CD4-positive, alpha-beta memory T cell (primary cell): ENCODE measurements around the gene TET3. TPM values are rescaled to one million over a fixed set of nuclear protein-coding genes. Genes with fewer than 3 reads are reported as not detected.
A peak's percentile ranks its signal among the peaks of the same experiment; 100 is the strongest.

Experiments
- CTCF ChIA-PET: fragments of 350-600 bp; sonication (Branson Sonifier 250); formaldehyde crosslinking; loops from one replicate; lab custom pipeline; 2021; ENCODE audit warnings: inconsistent platforms; ENCODE audit not compliant: partially characterized antibody; lab: Charles Lee
- POLR2A ChIA-PET: fragments of 350-600 bp; sonication (Branson Sonifier 250); formaldehyde crosslinking; loops from one replicate; lab custom pipeline; 2021; ENCODE audit not compliant: partially characterized antibody; lab: Charles Lee
- DNase-seq, 5 donors: peaks; one replicate each; pipeline versions ENCODE4 v3.0.0 to v3.0.0-alpha.2; 2020 to 2022; ENCODE audit warnings: mixed read lengths in 1 of 5
- H3K27ac ChIP-seq: one replicate; pipeline ENCODE4 v1.7.0; 2013; ENCODE audit warnings: low read depth, low read length
- H3K27me3 ChIP-seq: 2 replicates; pipeline ENCODE4 v1.7.0; 2013; ENCODE audit warnings: mild to moderate bottlenecking, low read length, moderate library complexity; ENCODE audit not compliant: insufficient read depth
- H3K36me3 ChIP-seq: 2 replicates; pipeline ENCODE4 v1.7.0; 2013; ENCODE audit warnings: mild to moderate bottlenecking, low read length, moderate library complexity; ENCODE audit not compliant: insufficient read depth
- H3K4me1 ChIP-seq: 2 replicates; pipeline ENCODE4 v1.7.0; 2013; ENCODE audit warnings: mild to moderate bottlenecking, low read length, moderate library complexity; ENCODE audit not compliant: insufficient read depth
- H3K4me3 ChIP-seq, 2 donors: one replicate each; pipeline ENCODE4 v1.7.0; 2013; ENCODE audit warnings: low read length in 2 of 2, mild to moderate bottlenecking in 1 of 2
- H3K9me3 ChIP-seq, 2 donors: one replicate each; pipeline ENCODE4 v1.7.0; 2013; ENCODE audit warnings: low read length in 2 of 2, control low read depth in 1 of 2; ENCODE audit not compliant: control insufficient read depth in 1 of 2
- H3K27ac Mint-ChIP-seq, 7 donors: one replicate each; pipeline ENCODE4 v1.8.0; 2020 to 2021; ENCODE audit warnings: mixed read lengths in 7 of 7, mild to moderate bottlenecking in 6 of 7, inconsistent platforms in 3 of 7, moderate library complexity in 3 of 7
- H3K27me3 Mint-ChIP-seq, 2 donors: one replicate each; pipeline ENCODE4 v1.8.0; 2020 to 2021; ENCODE audit warnings: mixed read lengths in 2 of 2
- H3K36me3 Mint-ChIP-seq, 2 donors: one replicate each; pipeline ENCODE4 v1.8.0; 2020 to 2021; ENCODE audit warnings: mixed read lengths in 2 of 2, inconsistent platforms in 1 of 2, mild to moderate bottlenecking in 1 of 2
- H3K4me1 Mint-ChIP-seq, 4 donors: one replicate each; pipeline ENCODE4 v1.8.0; 2020 to 2021; ENCODE audit warnings: mixed read lengths in 4 of 4, mild to moderate bottlenecking in 1 of 4
- H3K4me3 Mint-ChIP-seq, 8 donors: one replicate each; pipeline ENCODE4 v1.8.0; 2020 to 2021; ENCODE audit warnings: mixed read lengths in 8 of 8, mild to moderate bottlenecking in 7 of 8, moderate library complexity in 6 of 8, inconsistent platforms in 3 of 8
- H3K9me3 Mint-ChIP-seq, 8 donors: one replicate each; pipeline ENCODE4 v1.8.0; 2020 to 2021; ENCODE audit warnings: mixed read lengths in 8 of 8, mild to moderate bottlenecking in 5 of 8, inconsistent platforms in 3 of 8, moderate library complexity in 1 of 8
- intact Hi-C: fragments of 100-400 bp; cut with micrococcal nuclease; formaldehyde crosslinking; loops from one replicate; pipeline ENCODE4 v1.15.1; 2023
- polyA plus RNA-seq, 2 donors: library from polyadenylated mRNA; unstranded; fragments of 300-500 nt; fragmentation: Illumina TruSeq; gene quantifications; one replicate each; pipeline ENCODE4 v1.2.3, GENCODE V29; 2021
- total RNA-seq, 2 experiments: library from RNA; stranded (reverse); gene quantifications; one replicate each; pipeline ENCODE4 v1.2.3, GENCODE V29; 2021

The TET3 gene
- total and polyA plus RNA-seq, 4 experiments from 2014 or later, result 0.03 to 19.4 (median 9.4) TPM

GRCh38 chr2:74002505-74003421 is 18.1 kb downstream of the TET3 start:
- peaks cover 32 to 77% (median 47%) of the 10 kb centered on the region in 4 donors for H3K4me1 Mint-ChIP-seq
- H3K4me1 ChIP-seq, result peaks cover 44% of the 10 kb centered on the region
- POLR2A ChIA-PET, result interaction anchor here (0.7 to 5.0 kb wide), 8 partner anchors 16 to 265 kb away, joined by 3 to 34 read pairs (median 4); partner anchors contain the start of genes DGUOK, TET3 and TPRKB

GRCh38 chr2:74003494-74004211 is 18.9 kb downstream of the TET3 start:
- Histone ChIP-seq H3K27me3 (no peaks in the 10 kb centered on the region), H3K4me1 (peaks cover 35% of the 10 kb centered on the region), H3K9me3 (no peaks in the 10 kb centered on the region), H3K4me3 (no peak overlapping the region), H3K36me3 (peaks cover 6% of the 10 kb centered on the region), H3K27ac (no peak overlapping the region)
- Mint-ChIP-seq H3K4me1 (peaks cover 27 to 68% (median 38%) of the 10 kb centered on the region in 4 donors), H3K36me3 (peaks cover 9% of the 10 kb centered on the region in 2 donors), H3K9me3 (no peaks in the 10 kb centered on the region), H3K27me3 (no peaks in the 10 kb centered on the region), H3K27ac (peak overlapping the region in 2 of 7 donors; percentile 41 to 52), H3K4me3 (peak overlapping the region in 7 of 8 donors; percentile 8 to 86 (median 51))
- CTCF ChIA-PET, result interaction anchor here (0.5 to 1.1 kb wide), 2 partner anchors 96 to 147 kb away, joined by 3 read pairs; no protein-coding TSS in a partner anchor
- POLR2A ChIA-PET, result interaction anchor here (2.5 to 5.0 kb wide), 2 partner anchors 17 to 77 kb away, joined by 9 to 34 read pairs; partner anchors contain the start of genes DGUOK and TET3
- intact Hi-C loops, result no loop called here
- DNase-seq, result no peak

More at GRCh38 chr2:74002505-74003421, 18.1 kb downstream of the TET3 start:
- Mint-ChIP-seq H3K36me3 (peaks cover 4 to 6% of the 10 kb centered on the region in 2 donors), H3K4me3 (peak overlapping the region; percentile 77 to 86 (median 83)), H3K27ac (peak overlapping the region; percentile 2 to 89 (median 85)), H3K27me3 (no peaks in the 10 kb centered on the region), H3K9me3 (no peaks in the 10 kb centered on the region)
- peak overlapping the region; percentile 9 to 49 for H3K4me3 ChIP-seq
- peak; percentile 80 to 85 (median 83) for DNase-seq
- H3K9me3 ChIP-seq, result no peaks in the 10 kb centered on the region
- peaks cover 6% of the 10 kb centered on the region for H3K36me3 ChIP-seq
- no peaks in the 10 kb centered on the region for H3K27me3 ChIP-seq
- intact Hi-C loops, result loop anchor here (1.0 kb wide), 3 partner anchors 16 to 94 kb away; partner anchors contain the start of gene DGUOK
- H3K27ac ChIP-seq, result peak overlapping the region; percentile 57
- CTCF ChIA-PET, result interaction anchor here (0.7 to 3.3 kb wide), 5 partner anchors 15 to 179 kb away, joined by 3 to 24 read pairs (median 3); no protein-coding TSS in a partner anchor

GRCh38 chr2:74004212-74005182 is 19.8 kb downstream of the TET3 start:
- Mint-ChIP-seq H3K27me3 (no peaks in the 10 kb centered on the region), H3K9me3 (no peaks in the 10 kb centered on the region), H3K27ac (peak overlapping the region in 4 of 7 donors; percentile 3 to 69 (median 51)), H3K4me1 (peaks cover 23 to 61% (median 30%) of the 10 kb centered on the region in 4 donors), H3K4me3 (peak overlapping the region in 3 of 8 donors; percentile 21 to 58 (median 52)), H3K36me3 (peaks cover 10 to 11% of the 10 kb centered on the region in 2 donors)
- Histone ChIP-seq H3K4me3 (no peak overlapping the region), H3K4me1 (peaks cover 33% of the 10 kb centered on the region), H3K9me3 (no peaks in the 10 kb centered on the region), H3K27ac (no peak overlapping the region), H3K36me3 (peaks cover 13% of the 10 kb centered on the region), H3K27me3 (no peaks in the 10 kb centered on the region)
- ChIA-PET POLR2A (interaction anchor here (0.8 to 5.0 kb wide), 3 partner anchors 18 to 116 kb away, joined by 3 to 34 read pairs (median 9); partner anchors contain the start of genes DGUOK and TET3), CTCF (interaction anchor here (1.1 kb wide), 1 partner anchor 96 kb away, joined by 3 read pairs; no protein-coding TSS in a partner anchor)
- DNase-seq, result no peak
- intact Hi-C loops, result no loop called here

GRCh38 chr2:74005786-74006185 is 21.1 kb downstream of the TET3 start:
- peaks cover 13% of the 10 kb centered on the region for H3K36me3 ChIP-seq
- intact Hi-C loops, result no loop called here
- no peaks in the 10 kb centered on the region for H3K9me3 Mint-ChIP-seq
- H3K27me3 ChIP-seq, result no peaks in the 10 kb centered on the region
- no peaks in the 10 kb centered on the region for H3K27me3 Mint-ChIP-seq
- no peak overlapping the region for H3K4me3 Mint-ChIP-seq
- H3K36me3 Mint-ChIP-seq, result peaks cover 10 to 15% of the 10 kb centered on the region in 2 donors
- H3K4me1 Mint-ChIP-seq, result peaks cover 15 to 61% (median 22%) of the 10 kb centered on the region in 4 donors
- H3K9me3 ChIP-seq, result no peaks in the 10 kb centered on the region
- POLR2A ChIA-PET, result interaction anchor here (0.8 kb wide), 1 partner anchor 115 kb away, joined by 3 read pairs; no protein-coding TSS in a partner anchor
- CTCF ChIA-PET, result interaction anchor here (0.5 kb wide), 1 partner anchor 66 kb away, joined by 3 read pairs; no protein-coding TSS in a partner anchor
- peak overlapping the region in 2 of 7 donors; percentile 60 to 78 for H3K27ac Mint-ChIP-seq
- H3K4me3 ChIP-seq, result no peak overlapping the region
- DNase-seq, result no peak
- H3K27ac ChIP-seq, result no peak overlapping the region
- H3K4me1 ChIP-seq, result peaks cover 27% of the 10 kb centered on the region

GRCh38 chr2:74006459-74006858 is 21.7 kb downstream of the TET3 start:
- Histone ChIP-seq H3K4me3 (no peak overlapping the region), H3K27ac (no peak overlapping the region), H3K4me1 (peaks cover 23% of the 10 kb centered on the region), H3K36me3 (peaks cover 13% of the 10 kb centered on the region), H3K9me3 (no peaks in the 10 kb centered on the region), H3K27me3 (no peaks in the 10 kb centered on the region)
- DNase-seq, result no peak
- POLR2A ChIA-PET, result no interaction called here
- Mint-ChIP-seq H3K4me1 (peaks cover 12 to 54% (median 16%) of the 10 kb centered on the region in 4 donors), H3K27me3 (no peaks in the 10 kb centered on the region), H3K9me3 (no peaks in the 10 kb centered on the region), H3K4me3 (no peak overlapping the region), H3K27ac (peak overlapping the region in 1 of 7 donors; percentile 37), H3K36me3 (peaks cover 10 to 16% of the 10 kb centered on the region in 2 donors)
- CTCF ChIA-PET, result no interaction called here
- intact Hi-C loops, result no loop called here

- Histone ChIP-seq H3K27ac (no peak overlapping the region), H3K4me1 (peaks cover 16% of the 10 kb centered on the region), H3K9me3 (no peaks in the 10 kb centered on the region), H3K27me3 (no peaks in the 10 kb centered on the region), H3K36me3 (peaks cover 13% of the 10 kb centered on the region), H3K4me3 (no peak overlapping the region)
- ChIA-PET CTCF (no interaction called here), POLR2A (no interaction called here)
- peaks cover 10 to 18% of the 10 kb centered on the region in 2 donors for H3K36me3 Mint-ChIP-seq
- intact Hi-C loops, result no loop called here
- H3K9me3 Mint-ChIP-seq, result no peaks in the 10 kb centered on the region
- no peak overlapping the region for H3K27ac Mint-ChIP-seq
- H3K4me1 Mint-ChIP-seq, result peaks cover 8 to 48% (median 10%) of the 10 kb centered on the region in 4 donors
- no peak overlapping the region for H3K4me3 Mint-ChIP-seq
- DNase-seq, result no peak
- no peaks in the 10 kb centered on the region for H3K27me3 Mint-ChIP-seq
Observed at GRCh38 chr2:74007121-74007520, 22.4 kb downstream of the TET3 start.
